HL-60 (cell line): ENCODE data around the gene EDRF1.

Experiments used
- SPI1 ChIP-seq: IDR thresholded peaks from 2 replicates; pipeline ENCODE4 v1.6.1; 2012; ENCODE audit warnings: low read depth, mild to moderate bottlenecking, borderline replicate concordance
- TF ChIP-seq, protein P1 (sequence below): IDR thresholded peaks from one replicate; pipeline ENCODE4 v1.5.1; 2011; ENCODE audit warnings: low read length, control low read depth, inconsistent platforms; ENCODE audit not compliant: insufficient read depth
- TF ChIP-seq, protein P2 (sequence below): IDR thresholded peaks from 2 replicates; pipeline ENCODE4 v1.6.1; 2012; ENCODE audit warnings: low read depth; ENCODE audit not compliant: insufficient replicate concordance

DNA sequence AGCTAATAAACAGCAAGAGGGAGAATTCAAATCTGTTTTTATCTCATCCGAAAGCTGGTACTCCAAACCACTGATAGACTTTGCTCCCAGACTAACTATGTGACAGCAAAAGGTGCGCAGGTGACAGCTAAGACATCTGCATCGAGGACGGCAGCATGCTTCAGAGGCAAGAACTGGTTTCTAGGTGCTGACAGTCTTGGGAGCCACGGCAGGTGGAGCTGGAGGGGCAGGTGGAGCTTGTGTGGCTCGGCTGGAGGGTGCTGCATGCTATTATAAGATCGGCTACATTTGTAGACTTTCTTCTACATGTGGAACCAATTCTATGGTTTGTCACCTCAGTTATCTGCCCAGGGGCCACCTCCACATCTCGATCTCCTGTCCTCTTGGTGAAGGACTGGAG lies 77.9 kb downstream of the EDRF1 start:
- TF ChIP-seq, protein P1, sequence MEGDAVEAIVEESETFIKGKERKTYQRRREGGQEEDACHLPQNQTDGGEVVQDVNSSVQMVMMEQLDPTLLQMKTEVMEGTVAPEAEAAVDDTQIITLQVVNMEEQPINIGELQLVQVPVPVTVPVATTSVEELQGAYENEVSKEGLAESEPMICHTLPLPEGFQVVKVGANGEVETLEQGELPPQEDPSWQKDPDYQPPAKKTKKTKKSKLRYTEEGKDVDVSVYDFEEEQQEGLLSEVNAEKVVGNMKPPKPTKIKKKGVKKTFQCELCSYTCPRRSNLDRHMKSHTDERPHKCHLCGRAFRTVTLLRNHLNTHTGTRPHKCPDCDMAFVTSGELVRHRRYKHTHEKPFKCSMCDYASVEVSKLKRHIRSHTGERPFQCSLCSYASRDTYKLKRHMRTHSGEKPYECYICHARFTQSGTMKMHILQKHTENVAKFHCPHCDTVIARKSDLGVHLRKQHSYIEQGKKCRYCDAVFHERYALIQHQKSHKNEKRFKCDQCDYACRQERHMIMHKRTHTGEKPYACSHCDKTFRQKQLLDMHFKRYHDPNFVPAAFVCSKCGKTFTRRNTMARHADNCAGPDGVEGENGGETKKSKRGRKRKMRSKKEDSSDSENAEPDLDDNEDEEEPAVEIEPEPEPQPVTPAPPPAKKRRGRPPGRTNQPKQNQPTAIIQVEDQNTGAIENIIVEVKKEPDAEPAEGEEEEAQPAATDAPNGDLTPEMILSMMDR, result no peak
- TF ChIP-seq SPI1, result no peak
- TF ChIP-seq, protein P2, sequence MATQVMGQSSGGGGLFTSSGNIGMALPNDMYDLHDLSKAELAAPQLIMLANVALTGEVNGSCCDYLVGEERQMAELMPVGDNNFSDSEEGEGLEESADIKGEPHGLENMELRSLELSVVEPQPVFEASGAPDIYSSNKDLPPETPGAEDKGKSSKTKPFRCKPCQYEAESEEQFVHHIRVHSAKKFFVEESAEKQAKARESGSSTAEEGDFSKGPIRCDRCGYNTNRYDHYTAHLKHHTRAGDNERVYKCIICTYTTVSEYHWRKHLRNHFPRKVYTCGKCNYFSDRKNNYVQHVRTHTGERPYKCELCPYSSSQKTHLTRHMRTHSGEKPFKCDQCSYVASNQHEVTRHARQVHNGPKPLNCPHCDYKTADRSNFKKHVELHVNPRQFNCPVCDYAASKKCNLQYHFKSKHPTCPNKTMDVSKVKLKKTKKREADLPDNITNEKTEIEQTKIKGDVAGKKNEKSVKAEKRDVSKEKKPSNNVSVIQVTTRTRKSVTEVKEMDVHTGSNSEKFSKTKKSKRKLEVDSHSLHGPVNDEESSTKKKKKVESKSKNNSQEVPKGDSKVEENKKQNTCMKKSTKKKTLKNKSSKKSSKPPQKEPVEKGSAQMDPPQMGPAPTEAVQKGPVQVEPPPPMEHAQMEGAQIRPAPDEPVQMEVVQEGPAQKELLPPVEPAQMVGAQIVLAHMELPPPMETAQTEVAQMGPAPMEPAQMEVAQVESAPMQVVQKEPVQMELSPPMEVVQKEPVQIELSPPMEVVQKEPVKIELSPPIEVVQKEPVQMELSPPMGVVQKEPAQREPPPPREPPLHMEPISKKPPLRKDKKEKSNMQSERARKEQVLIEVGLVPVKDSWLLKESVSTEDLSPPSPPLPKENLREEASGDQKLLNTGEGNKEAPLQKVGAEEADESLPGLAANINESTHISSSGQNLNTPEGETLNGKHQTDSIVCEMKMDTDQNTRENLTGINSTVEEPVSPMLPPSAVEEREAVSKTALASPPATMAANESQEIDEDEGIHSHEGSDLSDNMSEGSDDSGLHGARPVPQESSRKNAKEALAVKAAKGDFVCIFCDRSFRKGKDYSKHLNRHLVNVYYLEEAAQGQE, result no peak
